ENCODE results near the gene KRT14.

- TF ChIP-seq CTCF (IDR thresholded peaks at IDR 0.05) (no peak), POLR2A (IDR thresholded peaks at IDR 0.05) (no peak), POLR2AphosphoS5 (IDR thresholded peaks at IDR 0.05) (no peak)
These were observed 39.9 kb downstream of the KRT14 start for GRCh38 chr17:41546819-41547218.

All from suprapubic skin (tissue), 4 donors.